GM18519 (cell line): ENCODE results near the gene SMIM23.

Experiments used
- ATAC-seq: cut with Tn5 transposase; IDR thresholded peaks from one replicate; pipeline ENCODE4 v1.9.1; 2021; ENCODE audit warnings: mild to moderate bottlenecking, moderate library complexity; ENCODE audit not compliant: unreplicated experiment, low FRiP score

The SMIM23 gene

GRCh38 chr5:171813270-171813669, 27.7 kb downstream of the SMIM23 start:
- ATAC-seq: no peak

GRCh38 chr5:171813813-171814490, 28.3 kb downstream of the SMIM23 start:
- no peak for ATAC-seq

DNA sequence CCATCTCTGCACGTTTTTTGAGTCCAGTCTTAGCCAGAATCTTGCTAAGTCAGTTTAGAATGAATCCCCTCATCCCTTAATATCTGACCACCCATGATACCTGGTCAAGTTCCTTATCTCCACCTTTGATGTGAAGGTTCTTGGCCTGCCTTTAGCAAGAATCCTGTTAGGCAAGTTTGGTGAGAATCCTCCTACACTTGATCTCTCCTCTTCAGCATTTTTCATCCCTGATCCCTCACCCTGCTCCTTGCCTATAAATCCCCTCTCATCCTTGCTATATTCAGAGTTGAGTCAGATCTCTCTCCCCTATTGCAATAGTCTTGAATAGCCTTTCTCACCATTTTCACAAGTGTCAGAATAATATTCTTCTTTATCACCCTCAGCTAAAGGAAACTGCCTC, 31.0 kb downstream of the SMIM23 start:
- no peak for ATAC-seq

DNA sequence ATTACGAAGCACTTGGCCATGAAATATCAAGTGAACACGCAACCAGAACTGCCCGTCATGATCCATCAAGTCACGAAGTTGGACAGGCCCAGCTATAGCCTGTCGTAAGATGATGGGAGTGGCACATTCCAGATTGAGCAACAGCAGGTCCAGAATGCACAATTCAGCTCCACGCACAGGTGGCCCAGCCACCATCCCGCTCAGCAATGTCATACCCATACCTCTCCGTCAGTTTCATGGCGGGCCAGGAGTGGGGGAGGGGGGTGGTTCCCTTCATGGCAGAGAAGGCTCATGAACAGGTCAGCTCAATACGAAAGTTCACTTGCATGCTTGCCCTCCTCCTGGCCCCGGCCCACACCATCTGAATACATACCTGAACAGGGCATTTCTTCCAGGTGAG, 34.9 kb downstream of the SMIM23 start:
- ATAC-seq: no peak

DNA sequence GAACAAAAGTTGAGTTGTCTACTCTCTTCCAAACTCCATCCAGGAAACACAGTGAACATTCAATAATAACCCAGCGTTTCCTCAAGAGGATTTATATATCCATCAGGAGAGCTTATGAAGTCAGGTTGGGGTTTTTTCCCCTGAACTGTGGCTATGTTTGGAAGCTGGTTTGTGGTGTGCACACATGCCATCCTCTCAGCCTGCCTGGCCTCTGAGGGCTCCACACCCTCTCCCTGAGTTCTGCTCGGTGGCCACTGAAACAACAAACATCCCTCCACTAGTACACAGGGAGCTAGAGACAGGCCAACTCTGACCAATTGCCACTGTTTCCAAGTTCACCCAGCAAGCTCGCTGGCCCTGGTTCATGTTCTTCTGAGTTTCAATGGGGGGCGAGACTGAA, 35.7 kb downstream of the SMIM23 start:
- ATAC-seq: no peak

- no peak for ATAC-seq
Measured at GRCh38 chr5:171823269-171823668, 37.7 kb downstream of the SMIM23 start.

- ATAC-seq: no peak
Measured at GRCh38 chr5:171825051-171825450, 39.4 kb downstream of the SMIM23 start.

DNA sequence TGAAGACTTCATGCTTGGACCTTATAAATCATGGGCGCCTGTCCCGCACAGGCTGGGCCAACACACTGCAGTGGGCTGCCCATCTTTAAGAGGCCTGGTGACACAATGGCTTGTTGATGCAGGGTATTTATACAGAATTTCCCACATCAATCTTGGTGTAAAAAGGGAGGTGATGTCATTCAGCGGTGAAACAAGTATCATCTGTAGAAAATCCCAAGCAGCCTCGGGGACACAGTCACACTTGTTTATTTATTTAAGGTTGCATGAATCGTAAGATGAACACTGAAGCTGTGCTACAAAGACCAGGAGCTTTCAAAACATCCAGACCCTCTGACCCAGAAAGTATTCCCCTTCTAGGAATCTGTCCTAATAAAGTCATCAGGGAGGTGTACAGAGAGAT, 40.5 kb downstream of the SMIM23 start:
- ATAC-seq: no peak

- ATAC-seq: no peak
Measured at GRCh38 chr5:171827162-171827561, 41.5 kb downstream of the SMIM23 start.

DNA sequence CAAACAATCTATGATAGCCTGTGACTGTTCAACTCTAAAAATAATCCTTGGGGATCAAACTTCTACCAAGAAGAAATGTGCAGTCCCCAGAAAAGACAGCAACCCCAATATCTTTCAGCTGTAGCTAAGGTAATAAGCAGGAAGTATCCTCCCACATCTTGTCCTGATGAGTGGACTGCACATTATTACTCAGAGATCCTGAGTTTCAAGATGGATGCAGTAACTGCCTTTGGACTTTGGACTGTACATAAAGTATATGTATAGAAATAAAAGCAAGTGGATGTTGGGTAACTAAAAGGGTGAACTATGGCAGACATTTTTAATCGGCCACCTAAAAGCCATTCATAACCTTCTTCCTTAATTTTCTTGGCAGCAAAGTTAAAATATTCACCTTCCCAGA, 45.1 kb downstream of the SMIM23 start:
- no peak for ATAC-seq

DNA sequence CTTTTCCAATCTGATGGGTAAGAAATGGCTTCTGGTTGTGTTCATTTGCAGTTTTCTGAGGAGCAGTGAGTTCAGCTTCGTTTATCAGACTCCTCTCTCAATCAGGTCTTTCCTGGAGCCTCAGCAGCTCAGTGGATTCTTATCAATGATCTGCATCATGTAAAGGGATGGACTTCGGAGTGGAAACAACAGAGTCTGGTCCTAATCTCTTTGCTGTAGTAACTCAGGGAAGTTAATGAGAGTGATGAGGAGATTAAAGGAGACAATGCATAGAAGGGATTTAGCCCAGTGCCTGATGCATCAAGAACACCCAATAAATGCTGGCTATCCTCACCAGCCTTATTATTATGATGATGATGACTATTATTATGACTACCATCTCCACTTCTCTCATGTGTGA, 47.2 kb downstream of the SMIM23 start:
- no peak for ATAC-seq

DNA sequence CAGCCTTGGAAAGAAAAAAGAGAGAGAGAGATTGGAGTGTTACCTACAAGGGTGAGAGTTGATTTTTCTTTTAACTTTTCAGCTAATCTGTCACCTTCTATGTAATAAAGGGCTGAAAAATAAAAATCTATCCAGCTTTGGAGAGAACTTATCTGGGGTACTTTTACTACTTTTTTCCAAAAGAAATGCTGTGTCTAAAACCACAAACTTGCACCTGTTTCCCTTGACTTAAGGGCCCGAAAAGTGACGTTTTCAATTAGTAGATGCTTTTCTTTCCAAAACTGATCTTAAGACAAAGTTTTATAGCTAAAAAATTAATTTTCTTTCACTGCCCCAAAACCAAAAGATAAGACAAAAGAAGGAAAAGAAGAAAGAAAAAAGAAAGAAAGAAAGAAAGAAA, 48.8 kb downstream of the SMIM23 start:
- no peak for ATAC-seq

DNA sequence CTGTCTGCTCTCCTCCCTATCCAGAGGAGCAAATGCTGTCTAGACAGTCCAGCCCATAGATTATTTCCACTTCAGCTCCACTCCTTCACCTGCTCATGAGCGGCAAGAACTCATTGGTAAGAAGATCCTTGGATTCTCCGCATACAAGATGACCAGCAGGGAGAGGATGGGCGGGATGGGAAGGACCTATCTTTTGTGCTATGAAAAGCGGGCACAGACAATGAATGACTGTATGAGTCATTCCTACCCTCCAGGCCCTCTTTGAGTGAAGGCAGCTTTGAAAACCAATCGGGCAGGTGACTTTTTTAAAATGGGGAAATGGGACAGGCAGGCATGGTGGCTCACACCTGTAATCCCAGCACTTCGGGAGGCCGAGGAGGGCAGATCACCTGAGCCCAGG, 49.4 kb downstream of the SMIM23 start:
- ATAC-seq: no peak

DNA sequence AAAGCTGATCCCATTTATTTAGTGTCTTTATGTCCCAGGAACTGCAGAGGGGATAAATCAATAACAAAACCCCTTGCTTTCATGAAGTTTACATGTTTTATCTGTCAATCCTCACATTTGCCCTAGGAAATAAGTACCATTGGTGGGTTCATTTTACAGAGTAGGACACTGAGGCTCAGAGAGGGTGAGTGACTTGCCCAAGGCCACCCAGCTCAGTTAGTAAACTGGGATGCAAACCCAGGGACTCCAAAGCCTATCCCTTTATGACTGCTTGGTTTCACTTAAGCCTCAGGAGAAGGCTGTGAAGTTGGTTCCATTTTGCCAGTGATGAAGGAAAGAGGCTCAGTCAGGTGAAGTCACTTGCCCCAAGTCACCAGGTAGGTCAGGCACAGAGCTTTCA, 51.9 kb downstream of the SMIM23 start:
- no peak for ATAC-seq

GRCh38 chr5:171838066-171838465, 52.4 kb downstream of the SMIM23 start:
- no peak for ATAC-seq

GRCh38 chr5:171839112-171839511, 53.5 kb downstream of the SMIM23 start:
- ATAC-seq: no peak

DNA sequence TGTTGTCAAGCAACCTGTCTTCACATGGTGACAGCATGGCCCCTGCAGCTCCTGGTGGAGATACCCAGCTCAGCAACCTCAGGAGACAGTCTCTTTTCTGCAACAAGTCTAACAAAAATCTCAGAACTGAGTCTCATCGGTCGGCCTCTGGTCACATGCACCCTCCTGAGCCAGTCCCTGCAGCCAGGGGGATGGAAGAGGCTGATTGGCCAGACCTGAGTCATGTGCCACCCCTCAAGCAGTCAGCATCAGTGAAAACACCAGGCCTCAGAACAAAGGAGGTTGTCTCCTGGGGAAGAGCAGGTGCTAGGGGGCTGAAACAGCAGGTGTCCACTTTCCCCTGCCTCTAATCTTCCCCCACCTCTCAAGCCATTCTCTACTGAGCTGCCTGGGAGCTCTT, 54.4 kb downstream of the SMIM23 start:
- no peak for ATAC-seq
